ENCODE results near the gene TUBA1C.

DNA sequence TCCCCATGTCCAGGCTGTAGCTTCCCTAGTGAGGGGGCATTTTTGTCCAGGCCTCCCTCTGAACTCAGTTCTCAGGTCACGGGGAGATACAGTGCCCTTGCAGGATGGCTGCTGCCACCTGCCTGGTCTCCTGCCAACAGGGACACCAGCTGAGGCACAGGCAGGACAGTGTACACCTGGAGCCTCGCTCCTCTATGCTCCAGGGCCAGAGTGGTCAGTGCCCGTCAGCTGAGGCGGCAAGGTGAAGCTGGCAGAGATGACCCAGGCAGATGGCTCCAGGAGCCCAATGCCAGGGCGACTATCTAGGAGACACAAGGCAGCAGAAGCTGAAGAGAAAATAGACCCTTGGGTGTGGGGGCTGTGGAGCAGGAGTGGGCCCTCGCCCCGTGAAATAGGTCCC, 12.6 kb downstream of the TUBA1C start:
- TF ChIP-seq POLR2AphosphoS5 (IDR thresholded peaks at IDR 0.05; ENCODE audit: low read depth, low read length) (no peak), CTCF (IDR thresholded peaks at IDR 0.05; ENCODE audit: control extremely low read depth in 1 of 3, insufficient read depth in 1 of 3, low read depth in 1 of 3, low read length in 3 of 3) (no peak), ZNF274 (IDR thresholded peaks at IDR 0.05; ENCODE audit: borderline replicate concordance, extremely low read depth, low read length) (no peak)

All from H1 (cell line).